GM12872 (cell line): ENCODE measurements around the gene PTPRT.

ENCODE experiments used
- CTCF ChIP-seq: IDR thresholded peaks from 3 replicates; pipeline ENCODE4 v1.5.1; 2011; ENCODE audit warnings: low read depth, mild to moderate bottlenecking, low read length, moderate library complexity; ENCODE audit not compliant: insufficient read depth

The PTPRT gene

GRCh38 chr20:43006651-43007375, 182.9 kb downstream of the PTPRT start:
- no peak for TF ChIP-seq CTCF

DNA sequence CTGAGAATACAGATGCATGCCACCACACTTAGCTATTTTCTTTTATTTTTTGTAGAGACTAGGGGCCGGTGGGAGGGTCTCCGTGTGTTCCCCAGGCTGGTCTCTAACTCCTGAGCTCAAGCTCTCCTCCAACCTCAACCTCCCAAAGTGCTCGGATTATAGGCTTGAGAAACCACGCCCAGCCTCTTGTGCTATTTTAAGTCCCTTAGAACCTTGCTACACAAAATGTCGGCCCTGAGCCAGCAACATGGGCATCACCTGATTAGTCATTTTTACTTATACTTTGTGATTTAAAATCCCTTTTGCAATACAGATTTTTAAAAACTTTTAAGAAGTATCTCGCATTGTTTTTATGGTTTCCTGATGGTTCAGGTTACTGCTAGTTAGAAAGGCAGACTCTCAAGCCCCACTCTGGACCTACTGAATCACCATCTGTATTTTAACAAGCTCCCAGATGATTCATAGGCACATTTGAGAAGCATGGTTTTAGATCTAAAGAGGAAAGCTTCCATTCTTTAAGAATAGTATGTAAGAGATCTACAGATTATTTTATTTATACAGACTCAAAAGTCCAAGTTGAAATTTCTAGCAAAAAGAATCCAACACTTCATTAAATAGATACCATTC, 186.3 kb downstream of the PTPRT start:
- no peak for TF ChIP-seq CTCF

DNA sequence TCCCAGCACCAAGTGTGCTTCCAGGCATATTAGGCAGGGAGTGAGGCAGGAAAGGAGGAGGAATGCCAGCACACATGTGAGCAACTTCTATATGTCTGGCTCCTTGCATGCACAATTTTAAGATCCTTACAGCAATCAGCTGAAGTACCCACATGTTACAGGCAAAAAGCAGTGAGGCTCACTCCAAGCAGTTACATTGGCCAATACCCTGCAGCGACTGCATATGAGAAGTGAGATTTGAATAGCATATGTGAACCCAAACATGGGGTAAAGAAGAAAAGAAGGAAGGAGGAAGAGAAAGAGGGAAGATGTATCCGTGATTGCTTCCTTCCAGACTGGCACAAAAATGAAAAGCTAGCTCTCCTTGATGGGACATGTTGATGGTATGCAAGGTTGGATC, 193.6 kb downstream of the PTPRT start:
- no peak for TF ChIP-seq CTCF

DNA sequence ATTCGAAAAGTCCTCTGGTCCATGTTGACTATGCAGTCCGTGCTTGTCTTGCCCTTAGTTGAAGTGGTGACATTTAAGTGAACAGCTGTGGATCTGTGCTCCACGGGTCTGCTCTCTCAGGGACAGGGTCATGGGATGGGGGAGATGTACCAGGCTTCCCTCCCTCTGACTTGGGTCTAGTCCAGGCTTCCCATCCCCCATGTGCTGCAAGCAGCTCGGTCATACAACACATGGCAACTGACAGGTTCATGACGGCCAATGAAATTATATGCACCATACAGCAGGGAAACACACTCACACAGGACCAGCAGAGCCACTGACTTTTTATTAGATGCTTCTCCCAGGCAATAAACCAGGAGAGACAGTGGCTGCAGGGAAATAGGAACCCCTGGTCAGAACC, 201.4 kb downstream of the PTPRT start:
- TF ChIP-seq CTCF = no peak

DNA sequence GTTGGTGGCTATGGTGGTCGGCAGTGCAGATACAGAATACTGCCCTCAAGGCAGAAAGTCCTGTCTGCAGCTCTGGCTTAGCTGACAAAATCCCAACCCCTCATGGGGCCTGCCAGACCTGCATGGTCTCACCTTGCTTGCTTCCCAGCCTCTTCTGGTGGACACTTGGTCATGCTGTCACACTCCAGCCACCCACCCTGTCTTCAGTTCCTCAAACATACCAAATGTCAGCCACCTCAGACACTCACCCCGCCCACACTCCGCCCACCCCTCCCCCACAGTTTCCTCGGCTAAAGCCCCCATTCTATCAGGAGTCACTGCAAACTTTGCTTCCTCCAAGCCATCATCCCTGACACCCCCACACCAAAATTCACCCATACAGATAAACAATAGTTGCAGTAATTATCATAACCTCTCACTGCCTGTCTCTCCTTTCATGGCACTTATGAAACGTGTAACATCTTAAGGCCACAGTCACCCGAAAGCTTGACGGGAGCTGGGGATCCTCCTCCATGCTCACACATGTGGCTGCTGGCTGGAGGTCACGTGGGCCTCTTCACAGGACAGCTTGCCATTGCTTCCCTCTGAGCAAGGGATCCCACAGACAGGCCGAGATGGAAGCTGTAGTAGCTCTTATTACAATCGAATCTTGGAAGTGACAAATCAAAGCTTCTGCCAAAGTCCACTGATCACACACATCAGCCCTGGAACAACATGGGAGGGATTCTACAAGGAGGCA, 202.2 kb downstream of the PTPRT start:
- no peak for TF ChIP-seq CTCF

DNA sequence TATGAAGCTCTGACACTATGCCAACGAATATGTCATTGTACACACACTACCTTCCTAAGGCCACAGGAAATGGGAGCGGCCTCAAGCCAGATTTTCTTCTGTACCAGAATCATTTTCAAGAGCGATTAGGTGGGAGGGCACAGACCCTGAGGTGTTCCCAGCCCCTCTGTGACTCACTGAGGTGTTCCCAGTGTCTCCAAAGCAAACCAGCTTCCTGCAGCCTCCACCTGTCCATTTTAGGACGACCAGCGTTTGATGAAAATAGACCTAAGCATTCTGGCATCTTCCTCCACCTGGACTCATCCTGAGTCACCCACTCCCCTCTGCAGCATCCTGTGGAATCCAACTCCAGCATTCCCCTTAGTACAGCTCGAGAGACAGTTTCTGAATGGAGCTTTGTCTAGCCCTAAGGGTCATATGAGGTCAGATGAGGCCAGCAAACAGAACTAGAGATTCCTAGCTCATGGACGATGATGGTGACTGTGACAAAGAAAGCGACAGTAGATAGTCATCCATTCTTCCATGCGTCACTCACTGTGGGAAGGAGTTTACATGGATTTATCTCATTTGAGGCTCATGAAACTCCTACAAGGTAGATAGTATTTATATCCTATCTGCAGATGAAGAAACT, 203.4 kb downstream of the PTPRT start:
- no peak for TF ChIP-seq CTCF

- no peak for TF ChIP-seq CTCF
These were observed 204.1 kb downstream of the PTPRT start for GRCh38 chr20:42985628-42986027.
